SU-DHL-6 (cell line): ENCODE results near the gene HIBADH.

Experiments
- EZH2phosphoT487 ChIP-seq: fragments of 200-600 bp; sonication (generic), shearing (Covaris generic); conservative IDR thresholded peaks from 2 replicates; pipeline ENCODE4 v1.6.1; 2018; ENCODE audit warnings: mild to moderate bottlenecking, antibody characterized with exemption, low read length, moderate library complexity, mixed read lengths
- TF ChIP-seq, protein P1 (sequence below): fragments of 200-600 bp; sonication (generic); IDR thresholded peaks from one replicate; pipeline ENCODE4 v1.5.1; 2017; ENCODE audit warnings: antibody characterized with exemption, mild to moderate bottlenecking, low read length, moderate library complexity; ENCODE audit not compliant: insufficient read depth, poor library complexity, severe bottlenecking

DNA sequence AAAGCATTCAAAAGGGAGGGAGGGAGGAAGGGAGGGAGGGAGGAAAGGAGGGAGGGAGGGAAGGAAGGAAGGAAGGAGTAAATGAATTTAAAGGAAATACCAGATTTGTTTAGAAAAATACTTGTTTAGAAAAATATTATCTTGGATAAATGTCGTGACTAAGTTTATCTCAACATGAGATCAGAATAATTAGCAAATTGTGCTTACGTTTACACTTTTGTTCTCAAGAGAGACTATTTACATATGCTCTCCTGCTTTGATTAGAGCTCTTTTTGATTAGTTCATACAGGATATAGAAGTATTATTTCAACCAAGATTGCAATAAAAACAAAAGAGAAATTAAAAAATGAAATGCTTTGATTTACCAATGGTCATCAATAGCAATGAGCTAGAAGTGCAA lies 186.2 kb downstream of the HIBADH start:
- TF ChIP-seq, protein P1, sequence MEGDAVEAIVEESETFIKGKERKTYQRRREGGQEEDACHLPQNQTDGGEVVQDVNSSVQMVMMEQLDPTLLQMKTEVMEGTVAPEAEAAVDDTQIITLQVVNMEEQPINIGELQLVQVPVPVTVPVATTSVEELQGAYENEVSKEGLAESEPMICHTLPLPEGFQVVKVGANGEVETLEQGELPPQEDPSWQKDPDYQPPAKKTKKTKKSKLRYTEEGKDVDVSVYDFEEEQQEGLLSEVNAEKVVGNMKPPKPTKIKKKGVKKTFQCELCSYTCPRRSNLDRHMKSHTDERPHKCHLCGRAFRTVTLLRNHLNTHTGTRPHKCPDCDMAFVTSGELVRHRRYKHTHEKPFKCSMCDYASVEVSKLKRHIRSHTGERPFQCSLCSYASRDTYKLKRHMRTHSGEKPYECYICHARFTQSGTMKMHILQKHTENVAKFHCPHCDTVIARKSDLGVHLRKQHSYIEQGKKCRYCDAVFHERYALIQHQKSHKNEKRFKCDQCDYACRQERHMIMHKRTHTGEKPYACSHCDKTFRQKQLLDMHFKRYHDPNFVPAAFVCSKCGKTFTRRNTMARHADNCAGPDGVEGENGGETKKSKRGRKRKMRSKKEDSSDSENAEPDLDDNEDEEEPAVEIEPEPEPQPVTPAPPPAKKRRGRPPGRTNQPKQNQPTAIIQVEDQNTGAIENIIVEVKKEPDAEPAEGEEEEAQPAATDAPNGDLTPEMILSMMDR: no peak
- TF ChIP-seq EZH2phosphoT487: no peak
